H1 (cell line): ENCODE results near the gene NMRK1. TPM values are rescaled to one million over a fixed set of nuclear protein-coding genes. Genes with fewer than 3 reads are reported as not detected.

ENCODE experiments used
- CTCF ChIA-PET: fragments of 300-600 bp; sonication (Branson Sonifier 250); formaldehyde crosslinking; loops from one replicate; lab custom pipeline; 2021; ENCODE audit not compliant: partially characterized antibody; lab: Charles Lee
- POLR2A ChIA-PET: fragments of 300-600 bp; sonication (Branson Sonifier 250); formaldehyde crosslinking; loops from one replicate; lab custom pipeline; 2021; ENCODE audit warnings: inconsistent platforms; ENCODE audit not compliant: partially characterized antibody; lab: Charles Lee
- DNase-seq, 2 experiments: peaks; one replicate each; pipeline versions ENCODE4 v3.0.0 to v3.0.0-alpha.2; 2010 to 2022; ENCODE audit warnings: low spot score in 2 of 2, low read depth in 1 of 2, mixed read lengths in 1 of 2
- FAIRE-seq: peaks from 2 replicates; lab custom pipeline; 2011; peaks lifted over from hg19 to GRCh38; lab: Jason Lieb, UNC
- H2AFZ ChIP-seq: 2 replicates; pipeline ENCODE4 v1.8.1; 2012; ENCODE audit warnings: low read length, inconsistent platforms
- H2AK5ac ChIP-seq: 2 replicates; pipeline ENCODE4 v1.6.1; 2013; ENCODE audit warnings: low read depth, low read length
- H2BK120ac ChIP-seq: replicated peaks from 2 replicates; pipeline ENCODE3; 2013; ENCODE audit warnings: low read depth, low read length, inconsistent platforms
- H2BK12ac ChIP-seq: 2 replicates; pipeline ENCODE4 v1.6.1; 2013; ENCODE audit warnings: low read depth, low read length
- H2BK15ac ChIP-seq: 2 replicates; pipeline ENCODE4 v1.6.1; 2013; ENCODE audit warnings: low read length
- H2BK20ac ChIP-seq: 2 replicates; pipeline ENCODE4 v1.6.1; 2013; ENCODE audit warnings: low read length
- H2BK5ac ChIP-seq: 2 replicates; pipeline ENCODE4 v1.6.1; 2013; ENCODE audit warnings: low read depth, low read length
- H3K14ac ChIP-seq: 2 replicates; pipeline ENCODE4 v1.6.1; 2013; ENCODE audit warnings: inconsistent platforms; ENCODE audit not compliant: insufficient read length
- H3K18ac ChIP-seq: 2 replicates; pipeline ENCODE4 v1.6.1; 2013; ENCODE audit warnings: low read length; ENCODE audit errors: extremely low read depth
- H3K23ac ChIP-seq: 2 replicates; pipeline ENCODE4 v1.6.1; 2013; ENCODE audit warnings: inconsistent platforms; ENCODE audit not compliant: insufficient read length
- H3K23me2 ChIP-seq: 2 replicates; pipeline ENCODE4 v1.6.1; 2013; ENCODE audit warnings: low read depth, low read length
- H3K27ac ChIP-seq: 2 replicates; pipeline ENCODE4 v1.6.1; 2011; ENCODE audit warnings: low read depth, low read length, inconsistent platforms
- H3K27me3 ChIP-seq, 4 experiments: replicated peaks in 1 of 4; 1 replicate in 1 of 4; 2 replicates in 3 of 4; pipeline versions ENCODE4 v1.6.1 to v1.8.1; 2011 to 2013; ENCODE audit warnings: low read length in 3 of 4, mild to moderate bottlenecking in 3 of 4, inconsistent platforms in 2 of 4, mixed read lengths in 2 of 4, moderate library complexity in 1 of 4; ENCODE audit not compliant: control insufficient read depth in 3 of 4, insufficient read depth in 3 of 4; ENCODE audit errors: extremely low read depth in 1 of 4
- H3K36me3 ChIP-seq, 4 experiments: 2 replicates each; pipeline versions ENCODE4 v1.6.1 to v1.8.1; 2011 to 2013; ENCODE audit warnings: mild to moderate bottlenecking in 4 of 4, low read length in 3 of 4, moderate library complexity in 2 of 4, control low read depth in 1 of 4, inconsistent platforms in 1 of 4; ENCODE audit not compliant: insufficient read depth in 4 of 4, control insufficient read depth in 2 of 4
- H3K4ac ChIP-seq: replicated peaks from 2 replicates; pipeline ENCODE3; 2013; ENCODE audit warnings: low read length, low read depth, mixed read lengths, inconsistent platforms; ENCODE audit not compliant: insufficient read length
- H3K4me1 ChIP-seq, 4 experiments: replicated peaks in 1 of 4; 1 replicate in 1 of 4; 2 replicates in 3 of 4; pipeline versions ENCODE4 v1.6.1 to v1.8.1; 2011 to 2013; ENCODE audit warnings: low read length in 3 of 4, inconsistent platforms in 2 of 4, mixed read lengths in 1 of 4; ENCODE audit not compliant: insufficient read depth in 4 of 4, control insufficient read depth in 3 of 4
- H3K4me2 ChIP-seq, 2 experiments: 2 replicates each; pipeline versions ENCODE4 v1.6.1 to v1.8.1; 2011 to 2013; ENCODE audit warnings: low read depth in 2 of 2, low read length in 2 of 2, control low read depth in 1 of 2, inconsistent platforms in 1 of 2, mild to moderate bottlenecking in 1 of 2; ENCODE audit not compliant: insufficient read depth in 1 of 2
- H3K4me3 ChIP-seq, 4 experiments: fragments of 200-600, 300-600 bp in 1 of 4; sonication (generic), shearing (Covaris generic), sonication (Bioruptor Twin) in 1 of 4; 2 replicates each; pipeline versions ENCODE4 v1.5.1 to v1.8.1; 2011 to 2016; ENCODE audit warnings: low read length in 4 of 4, low read depth in 3 of 4, control low read depth in 2 of 4, inconsistent platforms in 2 of 4, mild to moderate bottlenecking in 2 of 4, mixed read lengths in 1 of 4, moderate library complexity in 1 of 4; ENCODE audit not compliant: insufficient read depth in 2 of 4; ENCODE audit errors: extremely low read depth in 1 of 4
- H3K56ac ChIP-seq: replicated peaks from 2 replicates; pipeline ENCODE3; 2013; ENCODE audit warnings: low read depth, mild to moderate bottlenecking, mixed read lengths, low read length, inconsistent platforms; ENCODE audit not compliant: insufficient read length
- H3K79me1 ChIP-seq: 2 replicates; pipeline ENCODE4 v1.6.1; 2013; ENCODE audit warnings: low read depth, low read length, control low read depth
- H3K79me2 ChIP-seq, 2 experiments: 2 replicates each; pipeline versions ENCODE4 v1.6.1 to v1.8.1; 2012 to 2013; ENCODE audit warnings: low read length in 2 of 2, mild to moderate bottlenecking in 2 of 2, inconsistent platforms in 1 of 2; ENCODE audit not compliant: insufficient read depth in 2 of 2, control insufficient read depth in 1 of 2
- H3K9ac ChIP-seq, 4 experiments: replicated peaks in 1 of 4; 1 replicate in 1 of 4; 2 replicates in 3 of 4; pipeline versions ENCODE4 v1.6.1 to v1.8.1; 2011 to 2013; ENCODE audit warnings: low read depth in 3 of 4, low read length in 3 of 4, control low read depth in 2 of 4, mild to moderate bottlenecking in 2 of 4, moderate library complexity in 2 of 4, inconsistent platforms in 1 of 4; ENCODE audit errors: extremely low read depth in 1 of 4
- H3K9me3 ChIP-seq, 2 experiments: 2 replicates each; pipeline versions ENCODE4 v1.6.1 to v1.8.1; 2012 to 2013; ENCODE audit warnings: mild to moderate bottlenecking in 2 of 2, moderate library complexity in 2 of 2, control low read depth in 1 of 2, inconsistent platforms in 1 of 2, low read depth in 1 of 2, low read length in 1 of 2, mixed read lengths in 1 of 2; ENCODE audit not compliant: insufficient read depth in 2 of 2
- H4K20me1 ChIP-seq, 2 experiments: replicated peaks in 1 of 2; 2 replicates each; pipeline versions ENCODE3 to v1.8.1; 2011 to 2013; ENCODE audit warnings: inconsistent platforms in 2 of 2, low read length in 2 of 2, mild to moderate bottlenecking in 1 of 2; ENCODE audit not compliant: insufficient read depth in 2 of 2, control insufficient read depth in 1 of 2
- H4K5ac ChIP-seq: 2 replicates; pipeline ENCODE4 v1.6.1; 2013; ENCODE audit warnings: low read length, low read depth, mixed read lengths, inconsistent platforms; ENCODE audit not compliant: insufficient read length
- H4K8ac ChIP-seq: 2 replicates; pipeline ENCODE4 v1.8.0; 2013; ENCODE audit warnings: mild to moderate bottlenecking, moderate library complexity, low read length, inconsistent platforms; ENCODE audit not compliant: insufficient read depth; ENCODE audit errors: extremely low read depth
- H4K91ac ChIP-seq: replicated peaks from 2 replicates; pipeline ENCODE3; 2013; ENCODE audit warnings: low read length, mixed read lengths, inconsistent platforms; ENCODE audit not compliant: insufficient read length
- CBX5 ChIP-seq: fragments of 300-800, 300-1000 bp; sonication (generic); IDR thresholded peaks from 2 replicates; pipeline ENCODE4 v1.7.1; 2016; ENCODE audit warnings: antibody characterized with exemption, low read length, low read depth
- EP300 ChIP-seq, 2 experiments: IDR thresholded peaks; 1 replicate in 1 of 2; 2 replicates in 1 of 2; pipeline ENCODE4 v1.6.1; 2011 to 2012; ENCODE audit warnings: low read depth in 2 of 2, low read length in 2 of 2, mild to moderate bottlenecking in 2 of 2, borderline replicate concordance in 1 of 2, inconsistent platforms in 1 of 2, moderate library complexity in 1 of 2
- EZH2 ChIP-seq: fragments of 200-600 bp; sonication (generic); IDR thresholded peaks from 2 replicates; pipeline ENCODE4 v1.7.1; 2012; ENCODE audit warnings: low read depth, mild to moderate bottlenecking, moderate library complexity, low read length, inconsistent platforms; ENCODE audit not compliant: severe bottlenecking
- GABPA ChIP-seq: IDR thresholded peaks from 2 replicates; pipeline ENCODE4 v1.6.1; 2011; ENCODE audit warnings: mild to moderate bottlenecking, low read length, moderate library complexity, borderline replicate concordance; ENCODE audit not compliant: insufficient read depth
- MAX ChIP-seq: IDR thresholded peaks from 2 replicates; pipeline ENCODE4 v1.6.1; 2012; ENCODE audit warnings: inconsistent platforms
- NRF1 ChIP-seq: IDR thresholded peaks from 2 replicates; pipeline ENCODE4 v1.6.1; 2011; ENCODE audit warnings: mild to moderate bottlenecking, low read depth, low read length, improper control_type of control experiment
- RFX5 ChIP-seq: IDR thresholded peaks from 2 replicates; pipeline ENCODE4 v1.6.1; 2011; ENCODE audit warnings: low read depth, low read length, improper control_type of control experiment, borderline replicate concordance
- SAP30 ChIP-seq: fragments of 300-600 bp; sonication (generic); IDR thresholded peaks from 2 replicates; pipeline ENCODE4 v1.7.1; 2012; ENCODE audit warnings: low read length, moderate library complexity, mild to moderate bottlenecking, inconsistent platforms; ENCODE audit not compliant: insufficient read depth, insufficient replicate concordance
- SUZ12 ChIP-seq: fragments of 200-600 bp; sonication (generic); IDR thresholded peaks from 2 replicates; pipeline ENCODE4 v1.6.1; 2012; ENCODE audit warnings: mild to moderate bottlenecking, inconsistent platforms, low read length, moderate library complexity, mixed read lengths
- TAF1 ChIP-seq: IDR thresholded peaks from 2 replicates; pipeline ENCODE4 v1.6.1; 2011; ENCODE audit warnings: mild to moderate bottlenecking, low read depth, low read length
- TAF7 ChIP-seq: optimal IDR thresholded peaks from 2 replicates; pipeline ENCODE3; 2011; ENCODE audit warnings: low read depth, mild to moderate bottlenecking, inconsistent platforms, low read length, moderate library complexity, borderline replicate concordance
- YY1 ChIP-seq: IDR thresholded peaks from 2 replicates; pipeline ENCODE4 v1.6.1; 2011; ENCODE audit warnings: low read depth, mild to moderate bottlenecking, low read length
- ZNF274 ChIP-seq: IDR thresholded peaks from 2 replicates; pipeline ENCODE4 v1.7.0; 2012; ENCODE audit warnings: low read length, borderline replicate concordance; ENCODE audit errors: extremely low read depth
- WGBS, 2 experiments: shearing (Covaris generic) in 1 of 2; methylation state at CpG; one replicate each; pipeline versions ENCODE4 v1.1.6 to v1.1.7; 2013 to 2015; ENCODE audit warnings: low lambda C conversion rate in 2 of 2, mixed read lengths in 2 of 2, inconsistent platforms in 1 of 2, low coverage in 1 of 2, missing lambda C conversion rate in 1 of 2; ENCODE audit not compliant: insufficient replicate concordance in 2 of 2, insufficient coverage in 1 of 2, insufficient read length in 1 of 2; ENCODE audit errors: extremely low coverage in 1 of 2, missing lambda C conversion rate in 1 of 2; 5-methylcytosine and 5-hydroxymethylcytosine counted together
- polyA plus RNA-seq, 7 experiments: library from polyadenylated mRNA; depleted of rRNA in 3 of 7; stranded (reverse) in 5 of 7; unstranded in 2 of 7; fragments of >200 nt in 5 of 7; fragments of 200-250 nt in 2 of 7; gene quantifications; 1 replicate in 5 of 7; 2 replicates in 1 of 7; 4 replicates in 1 of 7; pipeline versions ENCODE4 v1.2.1 to v1.2.3, GENCODE V29; 2011 to 2013; ENCODE audit warnings: missing spikeins in 2 of 7, mixed read lengths in 2 of 7
- total RNA-seq: library from RNA; stranded (reverse); fragmentation: NEBNext Ultra II Directional; extraction: Animal tissue kit (Norgen Biotek cat#: 25700); gene quantifications from 2 replicates; pipeline ENCODE4 v1.2.1, GENCODE V29; 2021

NMRK1 gene
- total and polyA plus RNA-seq, 2 of the 8 experiments (the other 6 are each of a cell fraction or from before 2014, with no cell fraction given), result 5.8 to 8.1 TPM

- H3K18ac ChIP-seq, result no peak overlapping the region
- no peak overlapping the region for H3K4ac ChIP-seq
- DNase-seq (no peak), FAIRE-seq (no peak)
- no peak for TF ChIP-seq MAX
- no peak for TF ChIP-seq SAP30
- TF ChIP-seq EP300 (IDR thresholded peaks at IDR 0.05; ENCODE audit: borderline replicate concordance in 1 of 2, low read depth in 2 of 2, low read length in 2 of 2), result no peak
- no peak for TF ChIP-seq TAF7
- TF ChIP-seq NRF1, result no peak
- TF ChIP-seq CBX5, result no peak
- no peak for TF ChIP-seq GABPA
- TF ChIP-seq SUZ12, result no peak
- no peak for TF ChIP-seq YY1
- TF ChIP-seq RFX5, result no peak
- no peak for TF ChIP-seq TAF1
- no peak for TF ChIP-seq ZNF274
- TF ChIP-seq EZH2, result no peak
- H4K91ac ChIP-seq, result no peak overlapping the region
- H3K56ac ChIP-seq, result no peak overlapping the region
- H3K79me2 ChIP-seq, result no peaks in the 10 kb centered on the region
- H3K4me2 ChIP-seq, result no peak overlapping the region
- no peak overlapping the region for H2BK15ac ChIP-seq
- H3K9me3 ChIP-seq, result no peaks in the 10 kb centered on the region
- no peaks in the 10 kb centered on the region; the same call in 1 of the 2 replicates for H3K79me1 ChIP-seq
- 94% methylated on average over 5 of the region's 6 CpGs; no CpG with 5 or more reads in 1 of the 2 experiments for WGBS, 2 experiments
- no peak overlapping the region for H3K23ac ChIP-seq
- H3K23me2 ChIP-seq, result peaks cover 1% of the 10 kb centered on the region; the same call in 1 of the 2 replicates
- no peak overlapping the region for H2BK120ac ChIP-seq
- no peaks in the 10 kb centered on the region for H4K20me1 ChIP-seq
- no peak overlapping the region for H2BK5ac ChIP-seq
- no peak overlapping the region for H2BK12ac ChIP-seq
- ChIA-PET POLR2A (no interaction called here), CTCF (interaction anchor here (0.8 to 1.8 kb wide), 3 partner anchors 9 to 24 kb away, joined by 3 to 4 read pairs (median 3); no protein-coding TSS in a partner anchor)
- no peak overlapping the region for H3K14ac ChIP-seq
- H2AK5ac ChIP-seq, result no peak overlapping the region
- H3K27ac ChIP-seq, result no peak overlapping the region
- H3K4me3 ChIP-seq, result no peak overlapping the region
- no peaks in the 10 kb centered on the region for H3K36me3 ChIP-seq
- no peaks in the 10 kb centered on the region; a peak in 1 of 7 replicates for H3K4me1 ChIP-seq
- H4K5ac ChIP-seq, result no peak overlapping the region
- no peak overlapping the region for H3K9ac ChIP-seq
- H2BK20ac ChIP-seq, result no peak overlapping the region
- H4K8ac ChIP-seq, result no peak overlapping the region
- H3K27me3 ChIP-seq, result no peaks in the 10 kb centered on the region
- no peak overlapping the region for H2AFZ ChIP-seq
Observed at GRCh38 chr9:75106857-75107256, 18.9 kb upstream of the NMRK1 start.
